ENCODE results near the gene DCUN1D2. TPM values are rescaled to one million over a fixed set of nuclear protein-coding genes. Genes with fewer than 3 reads are reported as not detected.
"Not testable (repeated sequence)": the region's sequence is repeated elsewhere in the genome, so short reads cannot be mapped to it uniquely, and the experiment has no call there.

The DCUN1D2 gene
- total RNA-seq, 6 experiments from 2014 or later = 6.1 to 11.7 (median 9.3) TPM

DNA sequence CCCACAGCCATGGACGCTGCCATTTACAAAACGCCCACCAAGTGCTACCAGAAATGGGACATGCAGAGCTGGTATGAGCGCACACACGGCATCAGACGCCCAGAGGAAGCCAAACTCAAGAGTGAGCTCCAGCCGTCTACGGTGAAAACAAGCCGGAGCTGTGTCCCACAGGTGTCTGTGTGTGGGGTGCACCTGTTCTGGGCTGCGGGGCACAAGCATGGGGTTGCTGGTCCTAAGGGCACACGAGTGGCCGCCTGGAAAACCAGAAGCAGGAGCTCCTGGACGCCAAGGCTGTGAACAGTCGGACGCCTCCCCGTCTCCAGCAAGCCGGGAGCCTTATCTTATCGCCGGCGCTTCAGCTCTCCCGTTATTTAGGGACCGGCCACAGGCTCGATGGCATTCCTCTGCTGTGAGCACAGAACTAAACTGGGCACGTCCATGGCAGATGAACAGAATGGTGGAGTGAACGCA lies 38.5 kb downstream of the DCUN1D2 start:
- ATAC-seq (no peak), DNase-seq (no peak)
- intact Hi-C loops (cut with DNase I) = no loop called here
- Histone ChIP-seq H3K27me3 (no peaks in the 10 kb centered on the region), H3K27ac (no peak overlapping the region), H3K4me1 (no peaks in the 10 kb centered on the region), H3K9me3 (no peaks in the 10 kb centered on the region), H3K4me3 (no peak overlapping the region), H3K36me3 (peaks cover 0 to 6% (median 3%) of the 10 kb centered on the region in 4 donors)
- TF ChIP-seq POLR2A (IDR thresholded peaks at IDR 0.05) = no peak
- TF ChIP-seq, protein P1, sequence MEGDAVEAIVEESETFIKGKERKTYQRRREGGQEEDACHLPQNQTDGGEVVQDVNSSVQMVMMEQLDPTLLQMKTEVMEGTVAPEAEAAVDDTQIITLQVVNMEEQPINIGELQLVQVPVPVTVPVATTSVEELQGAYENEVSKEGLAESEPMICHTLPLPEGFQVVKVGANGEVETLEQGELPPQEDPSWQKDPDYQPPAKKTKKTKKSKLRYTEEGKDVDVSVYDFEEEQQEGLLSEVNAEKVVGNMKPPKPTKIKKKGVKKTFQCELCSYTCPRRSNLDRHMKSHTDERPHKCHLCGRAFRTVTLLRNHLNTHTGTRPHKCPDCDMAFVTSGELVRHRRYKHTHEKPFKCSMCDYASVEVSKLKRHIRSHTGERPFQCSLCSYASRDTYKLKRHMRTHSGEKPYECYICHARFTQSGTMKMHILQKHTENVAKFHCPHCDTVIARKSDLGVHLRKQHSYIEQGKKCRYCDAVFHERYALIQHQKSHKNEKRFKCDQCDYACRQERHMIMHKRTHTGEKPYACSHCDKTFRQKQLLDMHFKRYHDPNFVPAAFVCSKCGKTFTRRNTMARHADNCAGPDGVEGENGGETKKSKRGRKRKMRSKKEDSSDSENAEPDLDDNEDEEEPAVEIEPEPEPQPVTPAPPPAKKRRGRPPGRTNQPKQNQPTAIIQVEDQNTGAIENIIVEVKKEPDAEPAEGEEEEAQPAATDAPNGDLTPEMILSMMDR (IDR thresholded peaks at IDR 0.05) = no peak
- no CpG with 5 or more reads among the region's 24 CpGs for WGBS (ENCODE audit: insufficient coverage, low coverage, low lambda C conversion rate, missing lambda C conversion rate)

DNA sequence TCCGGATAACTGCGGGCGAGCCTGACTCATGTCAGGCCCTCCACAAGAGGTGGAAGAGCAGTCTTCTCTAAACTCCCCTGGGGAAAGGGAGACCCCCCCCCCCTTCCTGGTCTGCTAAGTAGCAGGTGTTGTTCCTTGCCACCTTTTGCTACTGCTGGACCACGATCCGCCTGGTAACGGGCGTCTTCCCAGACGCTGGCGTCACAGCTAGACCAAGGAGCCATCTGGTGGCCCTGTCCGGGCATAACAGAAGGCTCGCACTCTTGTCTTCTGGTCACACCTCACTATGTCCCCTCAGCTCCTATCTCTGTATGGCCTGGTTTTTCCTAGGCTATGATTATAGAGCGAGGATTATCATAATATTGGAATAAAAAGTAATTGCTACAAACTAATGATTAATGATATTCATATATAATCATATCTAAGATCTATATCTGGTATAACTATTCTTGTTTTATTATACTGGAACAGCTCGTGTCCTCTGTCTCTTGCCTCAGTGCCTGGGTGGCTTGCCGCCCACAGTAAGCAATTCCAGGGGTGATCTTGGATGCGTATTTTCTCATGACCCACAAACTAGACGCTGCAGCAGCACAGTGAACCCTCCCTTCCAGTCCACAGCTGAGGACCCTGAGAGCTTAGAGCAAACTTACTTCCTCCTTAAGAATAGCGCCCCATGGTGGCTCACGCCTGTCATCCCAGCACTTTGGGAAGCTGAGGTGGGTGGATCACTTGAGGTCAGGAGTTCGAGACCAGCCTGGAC lies 39.5 kb downstream of the DCUN1D2 start:
- H3K27ac ChIP-seq; H3K4me1 ChIP-seq; ATAC-seq; H3K4me3 ChIP-seq; H3K36me3 ChIP-seq; DNase-seq; intact Hi-C loops (cut with DNase I); H3K9me3 ChIP-seq; H3K27me3 ChIP-seq: not testable (repeated sequence)
- WGBS (ENCODE audit: insufficient coverage, low coverage, low lambda C conversion rate, missing lambda C conversion rate) = 65% methylated on average over 10 of the region's 19 CpGs
- TF ChIP-seq, protein P1 (IDR thresholded peaks at IDR 0.05) = peak; percentile 18 to 39 (median 27)

DNA sequence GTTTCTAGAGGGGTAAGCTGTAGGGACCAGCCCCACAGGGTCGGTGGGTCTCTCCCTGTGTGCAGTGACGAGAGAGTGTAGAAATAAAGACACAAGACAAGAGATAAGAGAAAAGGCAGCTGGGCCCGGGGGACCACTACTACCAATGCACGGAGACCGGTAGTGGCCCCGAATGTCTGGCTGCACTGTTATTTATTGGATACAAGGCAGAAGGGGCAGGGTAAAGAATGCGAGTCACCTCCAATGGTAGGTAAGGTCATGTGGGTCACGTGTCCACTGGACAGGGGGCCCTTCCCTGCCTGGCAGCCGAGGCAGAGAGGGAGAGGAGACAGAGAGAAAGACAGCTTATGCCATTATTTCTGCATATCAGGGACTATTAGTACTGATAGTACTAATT lies 40.2 kb downstream of the DCUN1D2 start:
- H3K4me1 ChIP-seq; H3K36me3 ChIP-seq; H3K4me3 ChIP-seq; intact Hi-C loops (cut with DNase I); H3K9me3 ChIP-seq; DNase-seq; H3K27me3 ChIP-seq; H3K27ac ChIP-seq; ATAC-seq: not testable (repeated sequence)
- 84% methylated on average over 4 of the region's 9 CpGs for WGBS (ENCODE audit: insufficient coverage, low coverage, low lambda C conversion rate, missing lambda C conversion rate)

DNA sequence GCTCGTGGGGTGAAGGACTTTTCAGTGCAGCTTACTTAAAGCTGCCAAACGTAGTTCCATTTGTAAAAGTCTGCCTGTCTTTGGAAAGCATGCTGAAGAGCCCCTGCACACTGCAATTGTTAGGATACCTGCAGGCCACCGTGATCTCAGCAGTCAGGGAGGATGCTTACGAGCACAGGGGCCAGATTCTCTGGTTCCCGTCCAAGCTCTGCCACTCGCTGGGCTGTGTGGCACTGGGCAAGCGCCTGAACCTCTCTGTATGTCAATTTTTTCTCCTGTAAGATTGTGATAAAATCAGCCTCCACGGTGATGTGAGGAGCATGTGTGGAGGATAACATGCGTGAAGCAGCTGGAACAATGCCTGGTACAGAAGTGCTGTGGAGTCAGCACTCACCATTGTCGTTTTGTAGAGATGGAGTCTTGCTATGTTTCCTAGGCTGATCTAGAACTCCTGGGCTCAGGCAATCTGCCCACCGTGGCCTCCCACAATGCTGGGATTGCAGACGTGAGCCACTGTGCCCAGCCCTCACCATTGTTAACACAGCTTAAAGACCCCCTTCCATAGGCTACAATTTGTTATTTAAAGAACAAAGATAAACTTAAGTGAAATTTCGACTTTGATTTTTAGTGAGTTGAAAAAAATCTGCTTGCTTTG lies 40.7 kb downstream of the DCUN1D2 start:
- no peak overlapping the region for H3K27ac ChIP-seq
- TF ChIP-seq POLR2A (IDR thresholded peaks at IDR 0.05) = no peak
- TF ChIP-seq, protein P1 (IDR thresholded peaks at IDR 0.05) = no peak
- no peaks in the 10 kb centered on the region for H3K9me3 ChIP-seq
- 81% methylated on average over 11 of the region's 13 CpGs for WGBS (ENCODE audit: insufficient coverage, low coverage, low lambda C conversion rate, missing lambda C conversion rate)
- no peaks in the 10 kb centered on the region for H3K27me3 ChIP-seq
- no peaks in the 10 kb centered on the region for H3K36me3 ChIP-seq
- ATAC-seq = no peak
- intact Hi-C loops (cut with DNase I) = no loop called here
- no peak overlapping the region for H3K4me3 ChIP-seq
- H3K4me1 ChIP-seq = no peaks in the 10 kb centered on the region
- no peak for DNase-seq

Data from right lobe of liver (tissue), 6 donors.